ENCODE results near the gene GMDS. TPM values are rescaled to one million over a fixed set of nuclear protein-coding genes. Genes with fewer than 3 reads are reported as not detected.

GMDS gene
- total and polyA plus RNA-seq, 2 of the 13 experiments (the other 11 are each of a cell fraction or from before 2014, with no cell fraction given) = 64.4 to 112 TPM

DNA sequence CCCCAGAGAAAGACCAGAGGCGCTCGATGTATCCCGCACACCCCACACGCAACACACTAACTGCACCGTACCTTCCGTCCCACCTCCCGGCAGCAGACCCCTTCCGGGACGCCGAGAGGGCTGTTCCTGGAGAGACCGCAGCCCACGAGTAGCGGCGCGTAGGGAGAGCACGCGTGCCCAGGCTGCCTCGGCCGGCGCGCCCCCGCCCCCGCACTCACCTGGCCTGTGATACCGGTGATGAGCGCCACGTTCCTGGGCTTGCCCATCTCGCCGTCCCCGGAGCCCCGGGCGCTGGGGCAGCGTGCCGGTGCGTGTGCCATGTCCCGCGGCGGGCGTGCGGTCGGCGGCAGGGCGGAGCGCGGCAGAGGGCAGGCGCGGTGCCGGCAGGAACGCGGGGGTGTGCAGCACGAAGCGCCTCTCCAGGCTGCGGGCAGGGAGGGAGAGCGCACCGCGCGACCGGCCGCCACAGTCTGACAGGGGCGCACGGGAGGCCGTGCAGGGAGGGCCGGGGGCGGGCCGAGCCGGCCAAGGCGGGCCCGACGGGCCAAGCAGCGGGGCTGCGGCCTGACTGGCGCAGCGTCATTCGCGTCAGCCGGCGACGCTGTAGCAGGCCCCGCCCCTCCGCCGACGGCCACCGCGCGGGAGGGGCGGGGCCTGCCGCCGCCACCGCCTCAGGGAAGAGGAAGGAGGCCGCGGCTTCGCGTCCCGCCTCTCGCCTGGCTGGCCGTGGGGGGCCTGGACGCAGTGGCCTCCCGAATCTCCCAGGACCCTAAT, at the start of gene GMDS (continued):
- TF ChIP-seq, protein P1, sequence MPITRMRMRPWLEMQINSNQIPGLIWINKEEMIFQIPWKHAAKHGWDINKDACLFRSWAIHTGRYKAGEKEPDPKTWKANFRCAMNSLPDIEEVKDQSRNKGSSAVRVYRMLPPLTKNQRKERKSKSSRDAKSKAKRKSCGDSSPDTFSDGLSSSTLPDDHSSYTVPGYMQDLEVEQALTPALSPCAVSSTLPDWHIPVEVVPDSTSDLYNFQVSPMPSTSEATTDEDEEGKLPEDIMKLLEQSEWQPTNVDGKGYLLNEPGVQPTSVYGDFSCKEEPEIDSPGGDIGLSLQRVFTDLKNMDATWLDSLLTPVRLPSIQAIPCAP (CRISPR knock-in tag; IDR thresholded peaks at IDR 0.05; ENCODE audit: low read depth) = no peak
- TF ChIP-seq ZBTB3 (CRISPR knock-in tag; IDR thresholded peaks at IDR 0.05; ENCODE audit: borderline replicate concordance, low read depth) (no peak), KDM1A (CRISPR knock-in tag; IDR thresholded peaks at IDR 0.05) (no peak), ARNTL (CRISPR knock-in tag; IDR thresholded peaks at IDR 0.05) (no peak), ETV6 (CRISPR knock-in tag; conservative IDR thresholded peaks at IDR 0.05) (peak; percentile 61; the same call in 1 of the 2 replicates), SNAI1 (CRISPR knock-in tag; IDR thresholded peaks at IDR 0.05; ENCODE audit: borderline replicate concordance) (no peak), KLF15 (CRISPR knock-in tag; IDR thresholded peaks at IDR 0.05; ENCODE audit: borderline replicate concordance) (no peak), ELF3 (CRISPR knock-in tag; IDR thresholded peaks at IDR 0.05) (peak; percentile 56; the same call in 1 of the 2 replicates), ZMYM2 (CRISPR knock-in tag; IDR thresholded peaks at IDR 0.05) (no peak), THYN1 (CRISPR knock-in tag; IDR thresholded peaks at IDR 0.05; ENCODE audit: borderline replicate concordance, low read depth) (no peak), HDAC2 (CRISPR knock-in tag; IDR thresholded peaks at IDR 0.05) (peak; percentile 14; the same call in 1 of the 2 replicates), SIN3B (IDR thresholded peaks at IDR 0.05; ENCODE audit: low read length) (no peak; the same call in 1 of the 2 replicates), KLF6 (CRISPR knock-in tag; IDR thresholded peaks at IDR 0.05) (0 out of 2 replicates have a peak, but pooled peaks have one; percentile 37), ZNF761 (CRISPR knock-in tag; conservative IDR thresholded peaks at IDR 0.05) (0 out of 2 replicates have a peak, but pooled peaks have one; percentile 23), REXO4 (CRISPR knock-in tag; IDR thresholded peaks at IDR 0.05; ENCODE audit: borderline replicate concordance) (0 out of 2 replicates have a peak, but pooled peaks have one; percentile 63), ZNF335 (CRISPR knock-in tag; IDR thresholded peaks at IDR 0.05) (no peak; the same call in 1 of the 2 replicates), ZNF24 (IDR thresholded peaks at IDR 0.05) (no peak), ZNF607 (CRISPR knock-in tag; IDR thresholded peaks at IDR 0.05; ENCODE audit: borderline replicate concordance) (no peak; the same call in 1 of the 2 replicates), ZNF468 (CRISPR knock-in tag; IDR thresholded peaks at IDR 0.05) (no peak), SAP130 (CRISPR knock-in tag; IDR thresholded peaks at IDR 0.05; ENCODE audit: low read depth) (peak; percentile 95)
- TF ChIP-seq, protein P2, sequence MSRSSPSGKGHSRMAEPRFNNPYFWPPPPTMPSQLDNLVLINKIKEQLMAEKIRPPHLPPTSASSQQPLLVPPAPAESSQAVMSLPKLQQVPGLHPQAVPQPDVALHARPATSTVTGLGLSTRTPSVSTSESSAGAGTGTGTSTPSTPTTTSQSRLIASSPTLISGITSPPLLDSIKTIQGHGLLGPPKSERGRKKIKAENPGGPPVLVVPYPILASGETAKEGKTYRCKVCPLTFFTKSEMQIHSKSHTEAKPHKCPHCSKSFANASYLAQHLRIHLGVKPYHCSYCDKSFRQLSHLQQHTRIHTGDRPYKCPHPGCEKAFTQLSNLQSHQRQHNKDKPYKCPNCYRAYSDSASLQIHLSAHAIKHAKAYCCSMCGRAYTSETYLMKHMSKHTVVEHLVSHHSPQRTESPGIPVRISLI (CRISPR knock-in tag; IDR thresholded peaks at IDR 0.05; ENCODE audit: borderline replicate concordance) = no peak; the same call in 1 of the 2 replicates
- TF ChIP-seq, protein P3, sequence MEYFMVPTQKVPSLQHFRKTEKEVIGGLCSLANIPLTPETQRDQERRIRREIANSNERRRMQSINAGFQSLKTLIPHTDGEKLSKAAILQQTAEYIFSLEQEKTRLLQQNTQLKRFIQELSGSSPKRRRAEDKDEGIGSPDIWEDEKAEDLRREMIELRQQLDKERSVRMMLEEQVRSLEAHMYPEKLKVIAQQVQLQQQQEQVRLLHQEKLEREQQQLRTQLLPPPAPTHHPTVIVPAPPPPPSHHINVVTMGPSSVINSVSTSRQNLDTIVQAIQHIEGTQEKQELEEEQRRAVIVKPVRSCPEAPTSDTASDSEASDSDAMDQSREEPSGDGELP (IDR thresholded peaks at IDR 0.05; ENCODE audit: borderline replicate concordance, low read depth) = no peak
